ENCODE data around the gene IQGAP1. TPM values are rescaled to one million over a fixed set of nuclear protein-coding genes. Genes with fewer than 3 reads are reported as not detected.

The IQGAP1 gene
- total and polyA plus RNA-seq, 2 of the 13 experiments (the other 11 are each of a cell fraction or from before 2014, with no cell fraction given) = 29.5 to 37.9 TPM

DNA sequence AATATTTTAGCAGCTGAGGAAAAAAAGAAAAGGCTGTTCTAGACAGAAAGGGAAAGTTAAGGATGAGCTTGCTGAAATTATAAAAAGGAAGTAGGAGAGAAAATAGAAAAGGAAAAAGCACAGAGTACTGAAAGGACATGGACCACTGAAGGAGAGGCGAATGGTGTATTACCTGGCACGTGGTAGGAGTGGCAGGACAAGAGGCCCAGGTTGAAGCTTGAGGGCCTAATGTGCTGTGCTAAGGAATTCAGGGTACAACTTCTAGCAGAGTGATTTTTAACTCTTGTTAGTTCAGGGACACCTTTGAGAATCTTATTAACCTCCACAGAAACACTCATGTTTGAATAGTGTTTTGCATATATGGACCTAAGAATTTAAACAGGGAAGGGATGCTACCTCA, 81.7 kb downstream of the IQGAP1 start:
- Histone ChIP-seq H3K27me3 (ENCODE audit: control insufficient read depth in 1 of 2, insufficient read depth in 2 of 2, low read length in 2 of 2) (no peaks in the 10 kb centered on the region), H3K9me3 (ENCODE audit: low read length) (no peaks in the 10 kb centered on the region), H3K36me3 (replicated peaks in 1 of 2; ENCODE audit: control insufficient read depth in 1 of 2, insufficient read depth in 2 of 2, low read length in 2 of 2) (peaks cover 2 to 26% of the 10 kb centered on the region in 2 experiments; a peak in 4 of 5 replicates), H3K4me2 (ENCODE audit: low read depth, low read length) (no peak overlapping the region), H3K4me3 (replicated peaks in 1 of 3; ENCODE audit: insufficient read depth in 1 of 3, low read depth in 2 of 3, low read length in 3 of 3) (no peak overlapping the region), H2AFZ (ENCODE audit: low read length) (no peak overlapping the region), H3K27ac (ENCODE audit: extremely low read length, insufficient read depth, low read length) (no peak overlapping the region), H3K9ac (ENCODE audit: insufficient read depth, low read depth, low read length) (no peak overlapping the region), H3K4me1 (ENCODE audit: insufficient read depth, low read length) (peaks cover 12% of the 10 kb centered on the region), H3K79me2 (ENCODE audit: insufficient read depth, low read length) (no peaks in the 10 kb centered on the region), H4K20me1 (ENCODE audit: insufficient read depth, low read length) (no peaks in the 10 kb centered on the region)
- TF ChIP-seq AGO2 (optimal IDR thresholded peaks at IDR 0.05; ENCODE audit: low read depth, low read length) = no peak
- TF ChIP-seq ZNF557 (CRISPR knock-in tag; IDR thresholded peaks at IDR 0.05) = no peak
- TF ChIP-seq, protein P1, sequence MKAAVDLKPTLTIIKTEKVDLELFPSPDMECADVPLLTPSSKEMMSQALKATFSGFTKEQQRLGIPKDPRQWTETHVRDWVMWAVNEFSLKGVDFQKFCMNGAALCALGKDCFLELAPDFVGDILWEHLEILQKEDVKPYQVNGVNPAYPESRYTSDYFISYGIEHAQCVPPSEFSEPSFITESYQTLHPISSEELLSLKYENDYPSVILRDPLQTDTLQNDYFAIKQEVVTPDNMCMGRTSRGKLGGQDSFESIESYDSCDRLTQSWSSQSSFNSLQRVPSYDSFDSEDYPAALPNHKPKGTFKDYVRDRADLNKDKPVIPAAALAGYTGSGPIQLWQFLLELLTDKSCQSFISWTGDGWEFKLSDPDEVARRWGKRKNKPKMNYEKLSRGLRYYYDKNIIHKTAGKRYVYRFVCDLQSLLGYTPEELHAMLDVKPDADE (CRISPR knock-in tag; IDR thresholded peaks at IDR 0.05) = no peak
- TF ChIP-seq ZNF619 (CRISPR knock-in tag; IDR thresholded peaks at IDR 0.05) = no peak
- TF ChIP-seq KDM2A (CRISPR knock-in tag; IDR thresholded peaks at IDR 0.05; ENCODE audit: borderline replicate concordance, low read depth) = no peak
- TF ChIP-seq MEIS1 (CRISPR knock-in tag; IDR thresholded peaks at IDR 0.05; ENCODE audit: borderline replicate concordance) = no peak
- TF ChIP-seq MED8 (CRISPR knock-in tag; IDR thresholded peaks at IDR 0.05; ENCODE audit: insufficient replicate concordance) = no peak
- TF ChIP-seq, protein P2, sequence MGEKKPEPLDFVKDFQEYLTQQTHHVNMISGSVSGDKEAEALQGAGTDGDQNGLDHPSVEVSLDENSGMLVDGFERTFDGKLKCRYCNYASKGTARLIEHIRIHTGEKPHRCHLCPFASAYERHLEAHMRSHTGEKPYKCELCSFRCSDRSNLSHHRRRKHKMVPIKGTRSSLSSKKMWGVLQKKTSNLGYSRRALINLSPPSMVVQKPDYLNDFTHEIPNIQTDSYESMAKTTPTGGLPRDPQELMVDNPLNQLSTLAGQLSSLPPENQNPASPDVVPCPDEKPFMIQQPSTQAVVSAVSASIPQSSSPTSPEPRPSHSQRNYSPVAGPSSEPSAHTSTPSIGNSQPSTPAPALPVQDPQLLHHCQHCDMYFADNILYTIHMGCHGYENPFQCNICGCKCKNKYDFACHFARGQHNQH (CRISPR knock-in tag; IDR thresholded peaks at IDR 0.05) = no peak
- no peak for TF ChIP-seq BRD4 (CRISPR knock-in tag; IDR thresholded peaks at IDR 0.05)
- TF ChIP-seq JUND (CRISPR knock-in tag; IDR thresholded peaks at IDR 0.05) = no peak
- no peak for TF ChIP-seq FOXA1 (IDR thresholded peaks at IDR 0.05)
- no peak for TF ChIP-seq FOXA1 (CRISPR knock-in tag; IDR thresholded peaks at IDR 0.05)
- TF ChIP-seq, protein P3, sequence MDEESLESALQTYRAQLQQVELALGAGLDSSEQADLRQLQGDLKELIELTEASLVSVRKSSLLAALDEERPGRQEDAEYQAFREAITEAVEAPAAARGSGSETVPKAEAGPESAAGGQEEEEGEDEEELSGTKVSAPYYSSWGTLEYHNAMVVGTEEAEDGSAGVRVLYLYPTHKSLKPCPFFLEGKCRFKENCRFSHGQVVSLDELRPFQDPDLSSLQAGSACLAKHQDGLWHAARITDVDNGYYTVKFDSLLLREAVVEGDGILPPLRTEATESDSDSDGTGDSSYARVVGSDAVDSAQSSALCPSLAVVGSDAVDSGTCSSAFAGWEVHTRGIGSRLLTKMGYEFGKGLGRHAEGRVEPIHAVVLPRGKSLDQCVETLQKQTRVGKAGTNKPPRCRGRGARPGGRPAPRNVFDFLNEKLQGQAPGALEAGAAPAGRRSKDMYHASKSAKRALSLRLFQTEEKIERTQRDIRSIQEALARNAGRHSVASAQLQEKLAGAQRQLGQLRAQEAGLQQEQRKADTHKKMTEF (CRISPR knock-in tag; IDR thresholded peaks at IDR 0.05) = no peak
- no peak for TF ChIP-seq ZNF207 (IDR thresholded peaks at IDR 0.05; ENCODE audit: borderline replicate concordance)
- no peak for TF ChIP-seq FOSL1 (CRISPR knock-in tag; IDR thresholded peaks at IDR 0.05; ENCODE audit: borderline replicate concordance)
- TF ChIP-seq, protein P4, sequence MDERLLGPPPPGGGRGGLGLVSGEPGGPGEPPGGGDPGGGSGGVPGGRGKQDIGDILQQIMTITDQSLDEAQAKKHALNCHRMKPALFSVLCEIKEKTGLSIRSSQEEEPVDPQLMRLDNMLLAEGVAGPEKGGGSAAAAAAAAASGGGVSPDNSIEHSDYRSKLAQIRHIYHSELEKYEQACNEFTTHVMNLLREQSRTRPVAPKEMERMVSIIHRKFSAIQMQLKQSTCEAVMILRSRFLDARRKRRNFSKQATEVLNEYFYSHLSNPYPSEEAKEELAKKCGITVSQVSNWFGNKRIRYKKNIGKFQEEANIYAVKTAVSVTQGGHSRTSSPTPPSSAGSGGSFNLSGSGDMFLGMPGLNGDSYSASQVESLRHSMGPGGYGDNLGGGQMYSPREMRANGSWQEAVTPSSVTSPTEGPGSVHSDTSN (CRISPR knock-in tag; IDR thresholded peaks at IDR 0.05) = no peak
- no peak for TF ChIP-seq ZNF460 (CRISPR knock-in tag; IDR thresholded peaks at IDR 0.05; ENCODE audit: borderline replicate concordance)
- no peak for TF ChIP-seq ZNF605 (CRISPR knock-in tag; IDR thresholded peaks at IDR 0.05)
- TF ChIP-seq ZNF878 (CRISPR knock-in tag; IDR thresholded peaks at IDR 0.05) = no peak
- no peak for TF ChIP-seq ZNF331 (CRISPR knock-in tag; IDR thresholded peaks at IDR 0.05)
- 91% methylated on average over 2 of the region's 2 CpGs for WGBS (ENCODE audit: low lambda C conversion rate)
- ChIA-PET CTCF (ENCODE audit: low intra/inter-chr PET ratio, low total read pairs) (no interaction called here), POLR2A (no interaction called here)
- DNase-seq (ENCODE audit: low spot score) (no peak), ATAC-seq (no peak), FAIRE-seq (no peak)
- no TSS peak for BruUV-seq (replicated peaks)
- intact Hi-C loops (cut with micrococcal nuclease; ENCODE audit: unreplicated experiment) (no loop called here), in situ Hi-C loops (cut with HindIII; ENCODE audit: extremely low pct_ligation_motif_present, low pct_unique_long_range_greater_than_20kb) (no loop called here)

Measured in HepG2 (cell line).